HepG2 (cell line): ENCODE results near the gene ADAMTS16. TPM values are rescaled to one million over a fixed set of nuclear protein-coding genes. Genes with fewer than 3 reads are reported as not detected.

Experiments used
- ATAC-seq: fragments of 200-7000 bp; cut with Tn5 transposase; 3 replicates; pipeline ENCODE4 v1.9.1; 2020; ENCODE audit warnings: mild to moderate bottlenecking, moderate library complexity
- BruUV-seq: library from RNA; stranded (reverse); fragments of 400-500 nt; replicated peaks from 2 replicates; lab custom pipeline; 2021; lab: Mats Ljungman, UMichigan
- CTCF ChIA-PET: fragments of 300-600 bp; formaldehyde crosslinking; extraction: SDS; loops from one replicate; lab custom pipeline; 2021; ENCODE audit warnings: low total read pairs, inconsistent platforms, low intra/inter-chr PET ratio; lab: Yijun Ruan, JAX
- POLR2A ChIA-PET: fragments of 350-600 bp; sonication (Branson Sonifier 250); formaldehyde crosslinking; loops from one replicate; lab custom pipeline; 2020; ENCODE audit warnings: antibody characterized with exemption, inconsistent platforms; lab: Yijun Ruan, JAX
- DNase-seq: peaks from one replicate; pipeline ENCODE4 v3.0.0-alpha.2; 2015; ENCODE audit warnings: low spot score
- FAIRE-seq: peaks from 3 replicates; lab custom pipeline; 2011; peaks lifted over from hg19 to GRCh38; lab: Jason Lieb, UNC
- H2AFZ ChIP-seq: one replicate; pipeline ENCODE4 v1.6.1; 2011; ENCODE audit warnings: low read length, inconsistent platforms
- H3K27ac ChIP-seq: fragments of 300-600 bp; 3 replicates; pipeline ENCODE4 v1.8.0; 2011; ENCODE audit warnings: mixed run types, mild to moderate bottlenecking, mixed read lengths, low read length, inconsistent platforms; ENCODE audit not compliant: insufficient read depth; ENCODE audit errors: extremely low read length
- H3K27me3 ChIP-seq, 2 experiments: fragments of 200-600 bp in 1 of 2; 2 replicates in 1 of 2; 3 replicates in 1 of 2; pipeline versions ENCODE4 v1.6.0 to v1.8.0; 2011; ENCODE audit warnings: low read length in 2 of 2, mild to moderate bottlenecking in 2 of 2, moderate library complexity in 2 of 2, inconsistent platforms in 1 of 2; ENCODE audit not compliant: insufficient read depth in 2 of 2, control insufficient read depth in 1 of 2
- H3K36me3 ChIP-seq, 2 experiments: fragments of 200-600 bp in 1 of 2; replicated peaks in 1 of 2; 2 replicates in 1 of 2; 3 replicates in 1 of 2; pipeline versions ENCODE4 v1.5.1 to v1.8.0; 2011; ENCODE audit warnings: low read length in 2 of 2, inconsistent platforms in 1 of 2; ENCODE audit not compliant: insufficient read depth in 2 of 2, control insufficient read depth in 1 of 2
- H3K4me1 ChIP-seq: 2 replicates; pipeline ENCODE4 v1.5.1; 2012; ENCODE audit warnings: low read length, inconsistent platforms; ENCODE audit not compliant: insufficient read depth
- H3K4me2 ChIP-seq: 2 replicates; pipeline ENCODE4 v1.6.0; 2011; ENCODE audit warnings: low read depth, low read length, inconsistent platforms
- H3K4me3 ChIP-seq, 3 experiments: fragments of 200-600 bp in 1 of 3; sonication (generic), shearing (Covaris generic) in 1 of 3; replicated peaks in 1 of 3; 2 replicates each; pipeline ENCODE4 v1.5.1; 2011 to 2016; ENCODE audit warnings: low read length in 3 of 3, inconsistent platforms in 2 of 3, low read depth in 2 of 3, mild to moderate bottlenecking in 2 of 3, control low read depth in 1 of 3, mixed read lengths in 1 of 3; ENCODE audit not compliant: insufficient read depth in 1 of 3
- H3K79me2 ChIP-seq: one replicate; pipeline ENCODE4 v1.6.1; 2011; ENCODE audit warnings: low read length, inconsistent platforms; ENCODE audit not compliant: insufficient read depth
- H3K9ac ChIP-seq: 2 replicates; pipeline ENCODE4 v1.6.0; 2011; ENCODE audit warnings: mild to moderate bottlenecking, low read depth, low read length, inconsistent platforms; ENCODE audit not compliant: insufficient read depth
- H3K9me3 ChIP-seq: 2 replicates; pipeline ENCODE4 v1.5.1; 2012; ENCODE audit warnings: mild to moderate bottlenecking, low read length
- H4K20me1 ChIP-seq: 2 replicates; pipeline ENCODE4 v1.6.0; 2011; ENCODE audit warnings: inconsistent platforms, mild to moderate bottlenecking, low read length, moderate library complexity; ENCODE audit not compliant: insufficient read depth
- AKAP8 ChIP-seq: sonication (generic); formaldehyde crosslinking; IDR thresholded peaks from 2 replicates; pipeline ENCODE4 v1.5.1; 2020; ENCODE audit warnings: mild to moderate bottlenecking, missing genetic modification reagents
- ARNT ChIP-seq: fragments of 450-650 bp; IDR thresholded peaks from 2 replicates; pipeline ENCODE4 v1.6.1; 2017
- ATF6 ChIP-seq: sonication (generic); formaldehyde crosslinking; conservative IDR thresholded peaks from 2 replicates; pipeline ENCODE4 v1.4.0; 2020; ENCODE audit warnings: missing genetic modification reagents
- ATF7 ChIP-seq, 2 experiments: fragments of 450-650 bp in 1 of 2; sonication (generic) in 1 of 2; formaldehyde crosslinking in 1 of 2; IDR thresholded peaks; 2 replicates each; pipeline versions ENCODE4 v1.4.0 to v1.6.1; 2016 to 2020; ENCODE audit warnings: antibody characterized with exemption in 1 of 2, mild to moderate bottlenecking in 1 of 2, missing genetic modification reagents in 1 of 2
- ATRX ChIP-seq: sonication (generic); formaldehyde crosslinking; IDR thresholded peaks from 2 replicates; pipeline ENCODE4 v1.4.0; 2020; ENCODE audit warnings: missing genetic modification reagents, borderline replicate concordance
- CC2D1A ChIP-seq: sonication (generic); formaldehyde crosslinking; IDR thresholded peaks from 2 replicates; pipeline ENCODE4 v1.8.1; 2023; ENCODE audit warnings: mild to moderate bottlenecking, missing genetic modification reagents
- HDAC6 ChIP-seq: fragments of 200-600 bp; sonication (generic); IDR thresholded peaks from 2 replicates; pipeline ENCODE4 v1.7.0; 2017; ENCODE audit warnings: mild to moderate bottlenecking, antibody characterized with exemption, low read length, low read depth
- JUN ChIP-seq: sonication (generic); formaldehyde crosslinking; IDR thresholded peaks from 2 replicates; pipeline ENCODE4 v1.4.0; 2020; ENCODE audit warnings: mild to moderate bottlenecking, missing genetic modification reagents
- KDM2A ChIP-seq: sonication (generic); formaldehyde crosslinking; IDR thresholded peaks from 2 replicates; pipeline ENCODE4 v1.4.0; 2020; ENCODE audit warnings: low read depth, missing genetic modification reagents, borderline replicate concordance
- MEIS1 ChIP-seq: sonication (generic); formaldehyde crosslinking; IDR thresholded peaks from 2 replicates; pipeline ENCODE4 v1.9.0; 2021; ENCODE audit warnings: mild to moderate bottlenecking, missing genetic modification reagents, moderate library complexity, borderline replicate concordance
- MLX ChIP-seq: IDR thresholded peaks from 2 replicates; pipeline ENCODE4 v1.6.1; 2016
- PAF1 ChIP-seq: IDR thresholded peaks from 2 replicates; pipeline ENCODE4 v1.6.1; 2016; ENCODE audit warnings: missing genetic modification reagents, missing compliant biosample characterization
- RFXANK ChIP-seq: IDR thresholded peaks from 2 replicates; pipeline ENCODE4 v1.6.1; 2016
- SOX5 ChIP-seq: IDR thresholded peaks from 2 replicates; pipeline ENCODE4 v1.6.1; 2016; ENCODE audit warnings: borderline replicate concordance
- ZBTB38 ChIP-seq: sonication (generic); formaldehyde crosslinking; IDR thresholded peaks from 2 replicates; pipeline ENCODE4 v1.5.1; 2020; ENCODE audit warnings: mild to moderate bottlenecking, missing genetic modification reagents
- ZBTB39 ChIP-seq: sonication (generic); formaldehyde crosslinking; IDR thresholded peaks from 2 replicates; pipeline ENCODE4 v1.5.0; 2020; ENCODE audit warnings: missing genetic modification reagents
- ZEB1 ChIP-seq: IDR thresholded peaks from 2 replicates; pipeline ENCODE4 v1.6.1; 2012; ENCODE audit warnings: mild to moderate bottlenecking, low read depth, inconsistent platforms; ENCODE audit not compliant: insufficient replicate concordance
- ZFP36 ChIP-seq: fragments of 150-350 bp; IDR thresholded peaks from 2 replicates; pipeline ENCODE4 v1.6.1; 2018; ENCODE audit warnings: borderline replicate concordance, low read length, low read depth; ENCODE audit not compliant: partially characterized antibody
- WGBS: methylation state at CpG from one replicate; pipeline ENCODE4 v1.1.6; 2017; ENCODE audit warnings: low lambda C conversion rate; 5-methylcytosine and 5-hydroxymethylcytosine counted together
- in situ Hi-C: cut with HindIII; loops from 2 replicates; pipeline ENCODE4 v1.10.0; 2017; ENCODE audit warnings: low pct_unique_long_range_greater_than_20kb; ENCODE audit not compliant: extremely low pct_ligation_motif_present
- intact Hi-C: fragments of 100-400 bp; cut with micrococcal nuclease; formaldehyde crosslinking; loops from one replicate; pipeline ENCODE4 v1.10.0; 2022; ENCODE audit not compliant: unreplicated experiment
- polyA plus RNA-seq, 8 experiments: library from polyadenylated mRNA; depleted of rRNA in 3 of 8; stranded (reverse) in 7 of 8; unstranded in 1 of 8; fragments of >200 nt; fragmentation: Illumina TruSeq in 4 of 8; extraction: Trizol in 4 of 8; gene quantifications; 2 replicates each; pipeline versions ENCODE4 v1.2.1 to v1.2.3, GENCODE V29; 2011 to 2016; ENCODE audit warnings: low read depth in 4 of 8, missing spikeins in 1 of 8, mixed read lengths in 1 of 8; ENCODE audit not compliant: insufficient read depth in 1 of 8
- total RNA-seq, 5 experiments: library from RNA; depleted of rRNA; stranded (reverse); fragments of >200 nt; fragmentation: Illumina TruSeq; extraction: Trizol; gene quantifications; 2 replicates each; pipeline ENCODE4 v1.2.3, GENCODE V29; 2016; ENCODE audit warnings: low read depth in 1 of 5

ADAMTS16 gene
- total and polyA plus RNA-seq, 2 of the 13 experiments (the other 11 are each of a cell fraction or from before 2014, with no cell fraction given): 0.02 to 0.03 TPM

GRCh38 chr5:5296051-5296450 is 155.9 kb downstream of the ADAMTS16 start:
- POLR2A ChIA-PET: no interaction called here
- no peaks in the 10 kb centered on the region for H3K79me2 ChIP-seq
- BruUV-seq: no TSS peak

GRCh38 chr5:5297432-5298067 is 157.4 kb downstream of the ADAMTS16 start:
- ChIA-PET CTCF (no interaction called here), POLR2A (no interaction called here)
- in situ Hi-C loops (no loop called here), intact Hi-C loops (loop anchor here (10.0 kb wide), 1 partner anchor 97 kb away; no protein-coding TSS in a partner anchor)
- Histone ChIP-seq H4K20me1 (no peaks in the 10 kb centered on the region), H3K9me3 (peaks cover 8% of the 10 kb centered on the region; the same call in 1 of the 2 replicates), H2AFZ (no peak overlapping the region), H3K79me2 (no peaks in the 10 kb centered on the region), H3K4me1 (peaks cover 36% of the 10 kb centered on the region), H3K4me2 (peak overlapping the region; percentile 35; the same call in 1 of the 2 replicates), H3K27ac (no peak overlapping the region), H3K9ac (no peak overlapping the region), H3K27me3 (no peaks in the 10 kb centered on the region), H3K4me3 (no peak overlapping the region), H3K36me3 (no peaks in the 10 kb centered on the region)
- 21% methylated on average over 8 of the region's 9 CpGs for WGBS
- no TSS peak for BruUV-seq
- ATAC-seq (0 out of 3 replicates have a peak, but pooled peaks have one; percentile 14), FAIRE-seq (no peak), DNase-seq (no peak)
- TF ChIP-seq ATF6: no peak
- TF ChIP-seq ZBTB39: no peak
- no peak for TF ChIP-seq JUN (CRISPR knock-in tag)
- TF ChIP-seq ARNT: no peak
- TF ChIP-seq ZBTB38 (CRISPR knock-in tag): no peak
- TF ChIP-seq CC2D1A: no peak
- TF ChIP-seq ZFP36: no peak
- TF ChIP-seq SOX5 (CRISPR knock-in tag): no peak
- no peak for TF ChIP-seq HDAC6

More at GRCh38 chr5:5296051-5296450, 155.9 kb downstream of the ADAMTS16 start:
- Histone ChIP-seq H3K4me3 (no peak overlapping the region), H3K36me3 (no peaks in the 10 kb centered on the region), H3K27ac (no peak overlapping the region), H2AFZ (no peak overlapping the region), H4K20me1 (no peaks in the 10 kb centered on the region), H3K27me3 (no peaks in the 10 kb centered on the region), H3K9me3 (no peaks in the 10 kb centered on the region), H3K4me1 (peaks cover 36% of the 10 kb centered on the region), H3K4me2 (no peak overlapping the region), H3K9ac (no peak overlapping the region)
- TF ChIP-seq RFXANK (CRISPR knock-in tag): no peak
- no peak for TF ChIP-seq ATF7 (IDR thresholded peaks at IDR 0.05)
- TF ChIP-seq ATF7 (CRISPR knock-in tag; IDR thresholded peaks at IDR 0.05): no peak
- TF ChIP-seq PAF1 (CRISPR knock-in tag): no peak
- TF ChIP-seq ZEB1: no peak
- TF ChIP-seq MEIS1 (CRISPR knock-in tag): no peak
- TF ChIP-seq MLX: no peak
- TF ChIP-seq KDM2A: no peak
- no peak for TF ChIP-seq ATRX (CRISPR knock-in tag)
- TF ChIP-seq AKAP8 (CRISPR knock-in tag): no peak
- intact Hi-C loops (loop anchor here (10.0 kb wide), 1 partner anchor 99 kb away; no protein-coding TSS in a partner anchor), in situ Hi-C loops (no loop called here)
- 90% methylated on average over 6 of the region's 6 CpGs for WGBS
- FAIRE-seq: no peak
- no peak for ATAC-seq
- DNase-seq: no peak
- CTCF ChIA-PET: no interaction called here
